SIG-M5 (cell line): ENCODE results near the gene ZCWPW2.

Experiments used
- DNase-seq: peaks from one replicate; lab custom pipeline; 2025; lab: John Stamatoyannopoulos, UW

Gene ZCWPW2

GRCh38 chr3:28348629-28349468, at the start of gene ZCWPW2, which contains the start of gene AZI2:
ZCWPW2 (plus strand) TSS chr3:28348721; CDS start chr3:28413069, 64,348 bp downstream.
AZI2 (minus strand) TSS chr3:28348824; CDS start chr3:28340617, 8,207 bp downstream.
- DNase-seq: peak; percentile 97

GRCh38 chr3:28299705-28300104, 48.8 kb upstream of the ZCWPW2 start:
- DNase-seq: no peak

GRCh38 chr3:28300345-28300962, 48.1 kb upstream of the ZCWPW2 start:
- DNase-seq: no peak

- no peak for DNase-seq
Observed at GRCh38 chr3:28301688-28302087, 46.8 kb upstream of the ZCWPW2 start.

- peak; percentile 25 for DNase-seq
Observed at GRCh38 chr3:28308196-28308595, 40.3 kb upstream of the ZCWPW2 start.

- no peak for DNase-seq
Observed at GRCh38 chr3:28315711-28316110, 32.8 kb upstream of the ZCWPW2 start.

GRCh38 chr3:28316226-28316625, 32.3 kb upstream of the ZCWPW2 start:
- DNase-seq: no peak

GRCh38 chr3:28317438-28318022, 31.0 kb upstream of the ZCWPW2 start:
- DNase-seq: no peak

GRCh38 chr3:28320981-28321380, 27.5 kb upstream of the ZCWPW2 start:
- DNase-seq: no peak

GRCh38 chr3:28322464-28322863, 26.1 kb upstream of the ZCWPW2 start:
- DNase-seq: no peak

GRCh38 chr3:28326458-28326926, 22.0 kb upstream of the ZCWPW2 start:
- DNase-seq: no peak

GRCh38 chr3:28328188-28329151, 20.1 kb upstream of the ZCWPW2 start:
- no peak for DNase-seq

GRCh38 chr3:28334552-28334951, 14.0 kb upstream of the ZCWPW2 start:
- DNase-seq: no peak

- DNase-seq: no peak
Observed at GRCh38 chr3:28335246-28335645, 13.3 kb upstream of the ZCWPW2 start.

GRCh38 chr3:28337230-28337629, 11.3 kb upstream of the ZCWPW2 start:
- DNase-seq: no peak

GRCh38 chr3:28343144-28343543, 5.4 kb upstream of the ZCWPW2 start:
- no peak for DNase-seq

- no peak for DNase-seq
Observed at GRCh38 chr3:28345690-28346089, 2.8 kb upstream of the ZCWPW2 start.

- DNase-seq: peak; percentile 69
Observed at GRCh38 chr3:28347374-28348264, 902 bp upstream of the ZCWPW2 start.

- DNase-seq: no peak
Observed at GRCh38 chr3:28348265-28348628, 274 bp upstream of the ZCWPW2 start.

- no peak for DNase-seq
Observed at GRCh38 chr3:28349469-28350000, 1.0 kb downstream of the ZCWPW2 start.
